HCT116 (cell line): ENCODE results near the gene GRIP2. TPM values are rescaled to one million over a fixed set of nuclear protein-coding genes. Genes with fewer than 3 reads are reported as not detected.

Experiments
- ATAC-seq: fragments of 200-7000 bp; cut with Tn5 transposase; 2 replicates; pipeline ENCODE4 v1.9.1; 2020; ENCODE audit warnings: mild to moderate bottlenecking, moderate library complexity
- BruUV-seq: library from RNA; stranded (reverse); fragments of 400-500 nt; replicated peaks from 2 replicates; lab custom pipeline; 2021; lab: Mats Ljungman, UMichigan
- CTCF ChIA-PET: fragments of 300-600 bp; sonication (Branson Sonifier 250); formaldehyde crosslinking; loops from one replicate; lab custom pipeline; 2021; ENCODE audit warnings: antibody characterized with exemption; lab: Charles Lee
- POLR2A ChIA-PET: fragments of 300-600, 350-600 bp; sonication (Branson Sonifier 250); formaldehyde crosslinking; loops from one replicate; lab custom pipeline; 2021; ENCODE audit warnings: antibody characterized with exemption; lab: Charles Lee
- RAD21 ChIA-PET, 2 experiments: fragments of 300-600 bp; sonication (Branson Sonifier 250); formaldehyde crosslinking; loops; one replicate each; lab custom pipeline; 2023; ENCODE audit warnings: low total read pairs in 2 of 2; ENCODE audit not compliant: uncharacterized antibody in 2 of 2, unreplicated experiment in 2 of 2, low non-redundant PET in 1 of 2; lab: Charles Lee
- DNase-seq: peaks from one replicate; pipeline ENCODE4 v3.0.0-alpha.2; 2010; ENCODE audit warnings: low read depth, low spot score
- H2AFZ ChIP-seq: fragments of 200-600 bp; shearing (Covaris generic), sonication (generic); 2 replicates; pipeline ENCODE4 v1.6.1; 2017; ENCODE audit warnings: low read depth, mixed run types, mixed read lengths, antibody characterized with exemption, low read length; ENCODE audit not compliant: poor library complexity, severe bottlenecking
- H3K27ac ChIP-seq: 2 replicates; pipeline ENCODE4 v1.5.1; 2012; ENCODE audit warnings: low read depth, low read length
- H3K27me3 ChIP-seq: fragments of 200-600 bp; sonication (generic); 2 replicates; pipeline ENCODE4 v1.6.1; 2016; ENCODE audit warnings: mixed run types, low read length, mixed read lengths; ENCODE audit not compliant: insufficient read depth
- H3K36me3 ChIP-seq, 2 experiments: fragments of 200-500 bp in 1 of 2; fragments of 200-600 bp in 1 of 2; sonication (Bioruptor generic) in 1 of 2; sonication (generic) in 1 of 2; 2 replicates each; pipeline versions ENCODE4 v1.5.1 to v1.6.1; 2014 to 2016; ENCODE audit warnings: low read length in 2 of 2, inconsistent platforms in 1 of 2, mixed read lengths in 1 of 2, mixed run types in 1 of 2; ENCODE audit not compliant: insufficient read depth in 2 of 2, control insufficient read depth in 1 of 2
- H3K4me1 ChIP-seq, 2 experiments: fragments of 200-600 bp in 1 of 2; sonication (generic) in 1 of 2; 2 replicates each; pipeline versions ENCODE4 v1.5.1 to v1.6.1; 2012 to 2017; ENCODE audit warnings: low read length in 2 of 2, inconsistent platforms in 1 of 2, mild to moderate bottlenecking in 1 of 2, mixed read lengths in 1 of 2, mixed run types in 1 of 2, moderate library complexity in 1 of 2; ENCODE audit not compliant: insufficient read depth in 2 of 2, control insufficient read depth in 1 of 2
- H3K4me2 ChIP-seq: fragments of 200-600 bp; sonication (generic); 2 replicates; pipeline ENCODE4 v1.6.1; 2017; ENCODE audit warnings: mixed run types, low read length, mixed read lengths
- H3K4me3 ChIP-seq, 2 experiments: fragments of 200-600 bp in 1 of 2; sonication (generic) in 1 of 2; replicated peaks in 1 of 2; 2 replicates each; pipeline ENCODE4 v1.5.1; 2011 to 2016; ENCODE audit warnings: low read length in 2 of 2, control low read depth in 1 of 2, low read depth in 1 of 2, mild to moderate bottlenecking in 1 of 2, mixed read lengths in 1 of 2, mixed run types in 1 of 2
- H3K79me2 ChIP-seq: fragments of 200-600 bp; sonication (generic); 2 replicates; pipeline ENCODE4 v1.6.1; 2017; ENCODE audit warnings: mild to moderate bottlenecking, mixed run types, low read length, moderate library complexity, mixed read lengths; ENCODE audit not compliant: insufficient read depth
- H3K9ac ChIP-seq: fragments of 200-600 bp; sonication (generic); 2 replicates; pipeline ENCODE4 v1.6.1; 2016; ENCODE audit warnings: low read length, mixed read lengths
- H3K9me2 ChIP-seq: fragments of 200-600 bp; sonication (generic), shearing (Covaris generic); 2 replicates; pipeline ENCODE4 v1.6.1; 2017; ENCODE audit warnings: mixed run types, mild to moderate bottlenecking, moderate library complexity; ENCODE audit not compliant: insufficient read depth
- H3K9me3 ChIP-seq, 2 experiments: fragments of 200-500 bp in 1 of 2; fragments of 200-600 bp in 1 of 2; sonication (Bioruptor generic) in 1 of 2; sonication (generic) in 1 of 2; 2 replicates each; pipeline ENCODE4 v1.6.1; 2014 to 2017; ENCODE audit warnings: low read length in 2 of 2, mixed read lengths in 2 of 2, inconsistent platforms in 1 of 2, low read depth in 1 of 2, mild to moderate bottlenecking in 1 of 2, mixed run types in 1 of 2, moderate library complexity in 1 of 2; ENCODE audit not compliant: control insufficient read depth in 1 of 2, insufficient read depth in 1 of 2
- H4K20me1 ChIP-seq: fragments of 200-600 bp; sonication (generic), shearing (Covaris generic); 2 replicates; pipeline ENCODE4 v1.6.1; 2017; ENCODE audit warnings: mixed run types, mild to moderate bottlenecking, moderate library complexity; ENCODE audit not compliant: insufficient read depth
- EZH2 ChIP-seq: fragments of 200-600 bp; sonication (generic); IDR thresholded peaks from 2 replicates; pipeline ENCODE4 v1.6.1; 2017; ENCODE audit warnings: antibody characterized with exemption, mixed run types
- MAX ChIP-seq: IDR thresholded peaks from 2 replicates; pipeline ENCODE4 v1.6.1; 2012
- SP1 ChIP-seq: IDR thresholded peaks from 2 replicates; pipeline ENCODE4 v1.6.1; 2012; ENCODE audit warnings: low read depth
- ZFX ChIP-seq: fragments of 450-650 bp; IDR thresholded peaks from 2 replicates; pipeline ENCODE4 v1.6.1; 2017
- intact Hi-C: fragments of 100-400 bp; cut with micrococcal nuclease; formaldehyde crosslinking; loops from 2 replicates; pipeline ENCODE4 v1.10.0; 2022
- total RNA-seq: library from RNA; stranded (reverse); gene quantifications from one replicate; pipeline ENCODE4 v1.2.1, GENCODE V29; 2021; ENCODE audit not compliant: unreplicated experiment

GRIP2 gene
- total RNA-seq, 1 experiment from 2014 or later = 0.34 TPM

GRCh38 chr3:14476583-14477265 is 63.4 kb downstream of the GRIP2 start:
- CTCF ChIA-PET = interaction anchor here (0.8 kb wide), 1 partner anchor 272 kb away, joined by 3 read pairs; no protein-coding TSS in a partner anchor

GRCh38 chr3:14475621-14476020 is 64.5 kb downstream of the GRIP2 start:
- intact Hi-C loops = no loop called here
- Histone ChIP-seq H3K9me3 (no peaks in the 10 kb centered on the region), H3K79me2 (no peaks in the 10 kb centered on the region), H3K4me3 (no peak overlapping the region), H3K9me2 (no peaks in the 10 kb centered on the region), H3K4me2 (no peak overlapping the region)
- RAD21 ChIA-PET = no interaction called here
- CTCF ChIA-PET = no interaction called here
- BruUV-seq = no TSS peak
- POLR2A ChIA-PET = no interaction called here
- TF ChIP-seq MAX (no peak), ZFX (no peak)
- TF ChIP-seq, all 23 proteins: peak for 0
- DNase-seq (no peak), ATAC-seq (no peak)
- Histone ChIP-seq H3K9ac (no peak overlapping the region), H3K27me3 (no peaks in the 10 kb centered on the region), H4K20me1 (no peaks in the 10 kb centered on the region), H3K4me1 (peaks cover 16 to 24% of the 10 kb centered on the region in 2 experiments), H3K36me3 (peaks cover 20 to 35% of the 10 kb centered on the region in 2 experiments; a peak in 3 of 4 replicates), H3K27ac (no peak overlapping the region), H2AFZ (no peak overlapping the region)

More at GRCh38 chr3:14476583-14477265, 63.4 kb downstream of the GRIP2 start:
- no peak for ATAC-seq
- DNase-seq = no peak
- H3K79me2 ChIP-seq = no peaks in the 10 kb centered on the region
- ChIA-PET POLR2A (no interaction called here), RAD21 (no interaction called here)
- no peak overlapping the region for H3K4me3 ChIP-seq
- H3K4me2 ChIP-seq = no peak overlapping the region
- no peaks in the 10 kb centered on the region for H4K20me1 ChIP-seq
- no TSS peak for BruUV-seq
- H3K27ac ChIP-seq = no peak overlapping the region
- intact Hi-C loops = no loop called here
- no peak overlapping the region for H2AFZ ChIP-seq
- H3K4me1 ChIP-seq = peaks cover 15 to 18% of the 10 kb centered on the region in 2 experiments
- H3K9ac ChIP-seq = no peak overlapping the region
- TF ChIP-seq SP1 (no peak), EZH2 (no peak)
- no peaks in the 10 kb centered on the region for H3K27me3 ChIP-seq
- no peaks in the 10 kb centered on the region for H3K9me2 ChIP-seq
- H3K36me3 ChIP-seq = peaks cover 20 to 35% of the 10 kb centered on the region in 2 experiments; a peak in 3 of 4 replicates
- H3K9me3 ChIP-seq = no peaks in the 10 kb centered on the region
